Measurements from ENCODE around the gene CCNQ.

DNA sequence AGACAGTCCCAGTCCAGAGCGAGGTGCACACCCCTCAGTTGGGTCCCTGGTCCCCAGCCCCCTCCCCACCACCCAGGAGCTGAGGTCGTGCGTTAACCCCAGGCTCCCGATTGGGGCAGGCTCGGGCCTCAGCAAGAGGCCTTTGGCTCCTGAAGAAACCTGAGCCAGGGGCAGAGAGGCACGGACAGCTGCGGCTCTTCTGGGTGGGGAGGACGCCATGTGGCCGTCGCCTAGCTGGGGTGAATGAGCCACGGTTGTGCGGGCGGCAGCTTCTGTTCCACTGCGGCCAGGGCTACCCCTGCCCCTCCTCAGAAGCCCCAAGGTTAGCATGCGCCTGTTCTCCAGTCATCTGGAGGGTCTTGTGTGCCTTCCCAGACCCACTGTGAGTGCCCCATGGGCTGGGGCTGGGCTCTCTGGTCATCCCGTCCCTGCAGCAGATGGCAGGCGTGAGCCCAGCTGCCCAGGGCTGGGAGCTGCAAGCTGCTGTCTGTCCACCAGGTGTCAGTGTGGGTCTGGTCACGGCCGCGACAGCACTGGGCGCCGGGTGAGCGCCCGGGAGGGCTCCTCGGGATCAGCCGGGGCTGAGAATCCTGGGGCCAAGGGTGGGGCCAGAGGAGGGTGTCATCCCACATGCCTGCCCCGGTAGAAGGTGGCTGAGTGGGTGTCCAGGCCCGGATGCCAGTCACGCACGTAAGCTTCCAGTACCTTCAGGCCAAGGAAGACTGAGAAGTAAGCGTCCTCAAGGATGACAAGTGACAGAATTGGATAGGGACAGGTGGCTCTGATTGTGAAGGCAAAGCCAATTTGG is 59.6 kb downstream of the CCNQ start:
- TF ChIP-seq, protein P1, sequence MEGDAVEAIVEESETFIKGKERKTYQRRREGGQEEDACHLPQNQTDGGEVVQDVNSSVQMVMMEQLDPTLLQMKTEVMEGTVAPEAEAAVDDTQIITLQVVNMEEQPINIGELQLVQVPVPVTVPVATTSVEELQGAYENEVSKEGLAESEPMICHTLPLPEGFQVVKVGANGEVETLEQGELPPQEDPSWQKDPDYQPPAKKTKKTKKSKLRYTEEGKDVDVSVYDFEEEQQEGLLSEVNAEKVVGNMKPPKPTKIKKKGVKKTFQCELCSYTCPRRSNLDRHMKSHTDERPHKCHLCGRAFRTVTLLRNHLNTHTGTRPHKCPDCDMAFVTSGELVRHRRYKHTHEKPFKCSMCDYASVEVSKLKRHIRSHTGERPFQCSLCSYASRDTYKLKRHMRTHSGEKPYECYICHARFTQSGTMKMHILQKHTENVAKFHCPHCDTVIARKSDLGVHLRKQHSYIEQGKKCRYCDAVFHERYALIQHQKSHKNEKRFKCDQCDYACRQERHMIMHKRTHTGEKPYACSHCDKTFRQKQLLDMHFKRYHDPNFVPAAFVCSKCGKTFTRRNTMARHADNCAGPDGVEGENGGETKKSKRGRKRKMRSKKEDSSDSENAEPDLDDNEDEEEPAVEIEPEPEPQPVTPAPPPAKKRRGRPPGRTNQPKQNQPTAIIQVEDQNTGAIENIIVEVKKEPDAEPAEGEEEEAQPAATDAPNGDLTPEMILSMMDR (IDR thresholded peaks at IDR 0.05; ENCODE audit: low read length) = peak; percentile 79
- no peak for TF ChIP-seq EZH2 (optimal IDR thresholded peaks at IDR 0.05; ENCODE audit: low read depth, low read length)

Measured in MM.1S (cell line).